ENCODE measurements around the gene C10orf53.

DNA sequence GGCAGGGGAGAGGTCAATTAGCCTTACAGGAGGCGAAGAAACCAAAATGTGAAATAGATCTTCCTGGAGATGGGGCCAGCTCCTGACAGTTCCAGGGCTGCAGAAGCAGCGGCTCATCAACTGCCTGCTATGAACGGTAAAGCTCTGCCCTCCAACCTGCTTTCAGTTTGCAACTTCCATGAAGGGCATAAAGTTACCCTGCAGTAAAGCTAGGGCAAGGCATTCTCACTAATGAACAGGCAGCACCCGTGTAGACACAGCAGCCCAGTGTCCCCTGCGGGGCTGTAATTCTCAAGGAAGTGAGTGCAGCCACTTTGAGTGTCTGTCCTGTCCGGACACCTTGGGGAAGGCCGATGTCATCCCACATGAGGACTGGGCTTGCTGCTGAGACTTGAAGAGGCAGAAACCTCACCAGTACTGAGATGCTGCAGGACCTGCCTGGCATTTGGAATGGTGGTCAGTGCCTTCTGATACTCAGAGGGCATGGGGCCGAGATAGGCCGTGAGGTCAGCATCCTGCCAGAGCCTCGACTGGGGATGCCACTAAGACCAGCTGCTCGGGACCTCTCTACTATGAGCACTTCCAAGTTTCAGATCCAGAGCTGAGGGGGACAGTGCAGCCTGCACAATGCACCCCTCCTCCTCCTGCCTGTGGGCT, 26.1 kb upstream of the C10orf53 start:
- TF ChIP-seq EZH2 (IDR thresholded peaks at IDR 0.05; ENCODE audit: low read length, missing control alignments): no peak
- TF ChIP-seq, protein P1, sequence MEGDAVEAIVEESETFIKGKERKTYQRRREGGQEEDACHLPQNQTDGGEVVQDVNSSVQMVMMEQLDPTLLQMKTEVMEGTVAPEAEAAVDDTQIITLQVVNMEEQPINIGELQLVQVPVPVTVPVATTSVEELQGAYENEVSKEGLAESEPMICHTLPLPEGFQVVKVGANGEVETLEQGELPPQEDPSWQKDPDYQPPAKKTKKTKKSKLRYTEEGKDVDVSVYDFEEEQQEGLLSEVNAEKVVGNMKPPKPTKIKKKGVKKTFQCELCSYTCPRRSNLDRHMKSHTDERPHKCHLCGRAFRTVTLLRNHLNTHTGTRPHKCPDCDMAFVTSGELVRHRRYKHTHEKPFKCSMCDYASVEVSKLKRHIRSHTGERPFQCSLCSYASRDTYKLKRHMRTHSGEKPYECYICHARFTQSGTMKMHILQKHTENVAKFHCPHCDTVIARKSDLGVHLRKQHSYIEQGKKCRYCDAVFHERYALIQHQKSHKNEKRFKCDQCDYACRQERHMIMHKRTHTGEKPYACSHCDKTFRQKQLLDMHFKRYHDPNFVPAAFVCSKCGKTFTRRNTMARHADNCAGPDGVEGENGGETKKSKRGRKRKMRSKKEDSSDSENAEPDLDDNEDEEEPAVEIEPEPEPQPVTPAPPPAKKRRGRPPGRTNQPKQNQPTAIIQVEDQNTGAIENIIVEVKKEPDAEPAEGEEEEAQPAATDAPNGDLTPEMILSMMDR (conservative IDR thresholded peaks at IDR 0.05 in 1 of 2, IDR thresholded peaks at IDR 0.05 in 1 of 2; ENCODE audit: low read depth in 1 of 2, low read length in 2 of 2): no peak
